Activated CD4-positive, alpha-beta memory T cell treated with anti-CD3 and anti-CD28 coated beads for 36 hours (primary cell): ENCODE measurements around the gene FANCL. TPM values are rescaled to one million over a fixed set of nuclear protein-coding genes. Genes with fewer than 3 reads are reported as not detected.
"Not testable (repeated sequence)": the region's sequence is repeated elsewhere in the genome, so short reads cannot be mapped to it uniquely, and the experiment has no call there.

ENCODE experiments used
- CTCF ChIA-PET: fragments of 350-600 bp; sonication (Branson Sonifier 250); formaldehyde crosslinking; loops from one replicate; lab custom pipeline; 2021; ENCODE audit warnings: antibody characterized with exemption, inconsistent platforms; lab: Charles Lee
- POLR2A ChIA-PET: fragments of 350-600 bp; sonication (Branson Sonifier 250); formaldehyde crosslinking; loops from one replicate; lab custom pipeline; 2021; ENCODE audit warnings: antibody characterized with exemption; lab: Charles Lee
- DNase-seq: peaks from one replicate; pipeline ENCODE4 v3.0.0-alpha.2; 2020
- H3K27ac Mint-ChIP-seq: one replicate; pipeline ENCODE4 v1.8.0; 2021; ENCODE audit warnings: mixed read lengths
- H3K27me3 Mint-ChIP-seq: one replicate; pipeline ENCODE4 v1.8.0; 2021; ENCODE audit warnings: mixed read lengths
- H3K36me3 Mint-ChIP-seq: one replicate; pipeline ENCODE4 v1.8.0; 2021; ENCODE audit warnings: mixed read lengths
- H3K4me1 Mint-ChIP-seq: one replicate; pipeline ENCODE4 v1.8.0; 2021; ENCODE audit warnings: low read depth, mixed read lengths
- H3K4me3 Mint-ChIP-seq: one replicate; pipeline ENCODE4 v1.8.0; 2021; ENCODE audit warnings: mild to moderate bottlenecking, mixed read lengths
- H3K9me3 Mint-ChIP-seq: one replicate; pipeline ENCODE4 v1.8.0; 2021; ENCODE audit warnings: mixed read lengths
- intact Hi-C: fragments of 100-400 bp; cut with micrococcal nuclease; formaldehyde crosslinking; loops from one replicate; pipeline ENCODE4 v1.15.1; 2023
- total RNA-seq, 2 experiments: library from RNA; stranded (reverse); gene quantifications; one replicate each; pipeline ENCODE4 v1.2.3, GENCODE V29; 2021

The FANCL gene
- total RNA-seq, 2 experiments from 2014 or later: 24.2 to 27.9 TPM

- H3K4me3 Mint-ChIP-seq, DNase-seq, H3K4me1 Mint-ChIP-seq, intact Hi-C loops, POLR2A ChIA-PET, CTCF ChIA-PET, H3K27ac Mint-ChIP-seq, H3K27me3 Mint-ChIP-seq: not testable (repeated sequence)
- Mint-ChIP-seq H3K36me3 (peaks cover 35% of the 10 kb centered on the region), H3K9me3 (peaks cover 22% of the 10 kb centered on the region)
Observed at GRCh38 chr2:58168130-58168529, 73.0 kb downstream of the FANCL start.

DNA sequence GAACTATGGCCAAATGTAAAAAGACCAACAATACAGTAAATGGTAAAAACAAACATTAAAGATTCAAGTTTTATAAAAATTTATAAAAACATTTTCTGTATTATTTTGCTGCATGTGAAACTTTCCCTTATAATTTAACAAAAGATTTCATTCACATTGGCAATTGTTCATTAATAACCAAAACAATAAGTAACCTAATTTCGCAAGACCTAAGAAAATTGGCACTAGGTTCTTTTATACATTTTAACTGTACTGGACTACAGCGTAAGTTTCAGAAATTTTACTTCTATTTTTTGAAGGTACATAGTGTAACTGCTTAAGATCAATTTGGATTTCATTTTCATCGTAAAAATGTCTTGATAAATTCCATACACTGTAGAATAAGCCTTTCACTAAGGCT is 77.2 kb downstream of the FANCL start:
- no peak for DNase-seq
- ChIA-PET POLR2A (no interaction called here), CTCF (no interaction called here)
- Mint-ChIP-seq H3K4me1 (no peaks in the 10 kb centered on the region), H3K9me3 (no peaks in the 10 kb centered on the region), H3K27ac (no peak overlapping the region), H3K4me3 (no peak overlapping the region), H3K36me3 (peaks cover 26% of the 10 kb centered on the region), H3K27me3 (no peaks in the 10 kb centered on the region)
- intact Hi-C loops: no loop called here

DNA sequence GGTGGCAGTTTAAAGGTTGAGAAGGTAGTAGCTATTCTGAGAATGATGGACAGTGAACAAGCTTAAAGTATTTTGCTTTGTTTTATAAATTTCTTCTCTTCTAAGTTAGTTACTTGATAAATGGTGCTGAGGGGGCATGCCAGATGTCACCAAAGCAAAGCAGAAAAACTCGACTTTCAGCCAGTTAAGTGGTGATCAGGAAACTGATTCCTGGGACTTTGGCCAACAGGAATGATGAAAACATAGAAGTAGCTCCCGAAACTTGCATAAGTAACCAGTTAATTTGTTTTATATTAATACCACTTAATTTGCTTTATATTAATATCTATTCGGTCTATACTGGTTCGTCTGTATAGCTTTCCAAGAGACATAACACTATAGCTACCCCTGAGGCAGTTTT is 82.6 kb downstream of the FANCL start:
- POLR2A ChIA-PET: no interaction called here

GRCh38 chr2:58157754-58158153 is 83.4 kb downstream of the FANCL start:
- POLR2A ChIA-PET: no interaction called here
- intact Hi-C loops: no loop called here
- Mint-ChIP-seq H3K4me3 (no peak overlapping the region), H3K36me3 (peaks cover 63% of the 10 kb centered on the region), H3K4me1 (no peaks in the 10 kb centered on the region), H3K27me3 (no peaks in the 10 kb centered on the region), H3K27ac (no peak overlapping the region), H3K9me3 (peaks cover 10% of the 10 kb centered on the region)
- CTCF ChIA-PET: no interaction called here
- no peak for DNase-seq

More for the DNA sequence above, 82.6 kb downstream of the FANCL start:
- peaks cover 59% of the 10 kb centered on the region for H3K36me3 Mint-ChIP-seq
- DNase-seq: no peak
- intact Hi-C loops: no loop called here
- peaks cover 10% of the 10 kb centered on the region for H3K9me3 Mint-ChIP-seq
- no peak overlapping the region for H3K27ac Mint-ChIP-seq
- H3K27me3 Mint-ChIP-seq: no peaks in the 10 kb centered on the region
- H3K4me3 Mint-ChIP-seq: no peak overlapping the region
- CTCF ChIA-PET: no interaction called here
- no peaks in the 10 kb centered on the region for H3K4me1 Mint-ChIP-seq

DNA sequence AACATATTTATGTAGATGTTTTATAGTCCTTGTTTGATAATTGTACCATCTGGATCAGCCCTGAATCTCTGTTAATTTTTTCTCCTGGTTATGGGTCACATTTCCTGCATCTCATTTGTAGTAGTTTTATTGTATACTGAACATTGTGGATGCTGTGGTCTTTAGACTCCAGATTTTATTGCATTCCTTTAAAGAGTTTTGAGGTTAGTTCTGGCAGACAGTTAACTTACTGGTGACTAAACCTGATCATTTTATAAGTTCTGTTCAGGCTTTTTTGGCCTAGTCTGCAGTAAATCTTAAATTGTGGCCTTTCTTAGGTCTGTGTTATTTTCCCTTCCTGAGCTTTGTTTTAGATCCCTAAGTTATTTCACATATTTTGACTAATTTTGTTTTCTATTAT is 84.3 kb downstream of the FANCL start:
- Mint-ChIP-seq H3K9me3 (peaks cover 10% of the 10 kb centered on the region), H3K4me1 (no peaks in the 10 kb centered on the region), H3K4me3 (no peak overlapping the region), H3K27me3 (no peaks in the 10 kb centered on the region), H3K27ac (no peak overlapping the region), H3K36me3 (peaks cover 63% of the 10 kb centered on the region)
- DNase-seq: no peak
- ChIA-PET POLR2A (no interaction called here), CTCF (no interaction called here)
- intact Hi-C loops: no loop called here

GRCh38 chr2:58155160-58155778 is 85.9 kb downstream of the FANCL start:
- H3K27me3 Mint-ChIP-seq: no peaks in the 10 kb centered on the region
- H3K9me3 Mint-ChIP-seq: peaks cover 10% of the 10 kb centered on the region
- ChIA-PET CTCF (no interaction called here), POLR2A (no interaction called here)
- intact Hi-C loops: no loop called here
- no peak overlapping the region for H3K27ac Mint-ChIP-seq
- no peak for DNase-seq
- H3K36me3 Mint-ChIP-seq: peaks cover 54% of the 10 kb centered on the region
- H3K4me3 Mint-ChIP-seq: no peak overlapping the region
- no peaks in the 10 kb centered on the region for H3K4me1 Mint-ChIP-seq

DNA sequence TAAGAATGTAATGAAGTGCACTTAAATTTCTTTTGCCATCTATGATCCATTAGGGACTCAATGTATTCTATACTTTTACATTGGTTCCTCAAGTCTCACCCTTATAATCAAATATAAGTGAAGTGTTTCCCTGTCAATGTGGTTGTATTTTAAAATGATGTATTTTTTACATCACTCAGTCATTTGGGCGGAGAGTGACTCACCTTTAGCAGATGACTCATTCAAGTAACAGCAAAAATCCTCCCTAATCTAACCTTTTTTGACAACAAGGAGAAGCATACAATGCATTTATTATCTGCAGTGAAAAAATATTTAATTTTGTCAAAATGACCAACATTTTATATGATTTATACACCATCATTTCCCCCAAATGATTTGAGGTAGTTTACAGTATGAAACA is 94.4 kb downstream of the FANCL start:
- Mint-ChIP-seq H3K4me3 (no peak overlapping the region), H3K36me3 (peaks cover 35% of the 10 kb centered on the region), H3K27me3 (no peaks in the 10 kb centered on the region), H3K27ac (no peak overlapping the region), H3K4me1 (peaks cover 8% of the 10 kb centered on the region), H3K9me3 (no peaks in the 10 kb centered on the region)
- CTCF ChIA-PET: no interaction called here
- DNase-seq: peak; percentile 12
- intact Hi-C loops: loop anchor here (5.0 to 10.0 kb wide), 2 partner anchors 99 to 162 kb away; partner anchors contain the start of gene VRK2
- POLR2A ChIA-PET: no interaction called here

- H3K27ac Mint-ChIP-seq, H3K27me3 Mint-ChIP-seq, H3K9me3 Mint-ChIP-seq, H3K4me1 Mint-ChIP-seq, POLR2A ChIA-PET, DNase-seq, H3K4me3 Mint-ChIP-seq: not testable (repeated sequence)
- CTCF ChIA-PET: interaction anchor here (1.1 kb wide), 1 partner anchor 17 kb away, joined by 3 read pairs; no protein-coding TSS in a partner anchor
- peaks cover 36% of the 10 kb centered on the region for H3K36me3 Mint-ChIP-seq
- intact Hi-C loops: loop anchor here (5.0 to 10.0 kb wide), 2 partner anchors 98 to 161 kb away; partner anchors contain the start of gene VRK2
Observed at GRCh38 chr2:58145769-58146168, 95.4 kb downstream of the FANCL start.

GRCh38 chr2:58140508-58141072 is 100.5 kb downstream of the FANCL start:
- peaks cover 25% of the 10 kb centered on the region for H3K36me3 Mint-ChIP-seq
- no peaks in the 10 kb centered on the region for H3K27me3 Mint-ChIP-seq
- no peak overlapping the region for H3K4me3 Mint-ChIP-seq
- intact Hi-C loops: loop anchor here (10.0 kb wide), 1 partner anchor 156 kb away; no protein-coding TSS in a partner anchor
- H3K27ac Mint-ChIP-seq: no peak overlapping the region
- H3K4me1 Mint-ChIP-seq: no peaks in the 10 kb centered on the region
- POLR2A ChIA-PET: no interaction called here
- no peak for DNase-seq
- CTCF ChIA-PET: no interaction called here
- no peaks in the 10 kb centered on the region for H3K9me3 Mint-ChIP-seq

DNA sequence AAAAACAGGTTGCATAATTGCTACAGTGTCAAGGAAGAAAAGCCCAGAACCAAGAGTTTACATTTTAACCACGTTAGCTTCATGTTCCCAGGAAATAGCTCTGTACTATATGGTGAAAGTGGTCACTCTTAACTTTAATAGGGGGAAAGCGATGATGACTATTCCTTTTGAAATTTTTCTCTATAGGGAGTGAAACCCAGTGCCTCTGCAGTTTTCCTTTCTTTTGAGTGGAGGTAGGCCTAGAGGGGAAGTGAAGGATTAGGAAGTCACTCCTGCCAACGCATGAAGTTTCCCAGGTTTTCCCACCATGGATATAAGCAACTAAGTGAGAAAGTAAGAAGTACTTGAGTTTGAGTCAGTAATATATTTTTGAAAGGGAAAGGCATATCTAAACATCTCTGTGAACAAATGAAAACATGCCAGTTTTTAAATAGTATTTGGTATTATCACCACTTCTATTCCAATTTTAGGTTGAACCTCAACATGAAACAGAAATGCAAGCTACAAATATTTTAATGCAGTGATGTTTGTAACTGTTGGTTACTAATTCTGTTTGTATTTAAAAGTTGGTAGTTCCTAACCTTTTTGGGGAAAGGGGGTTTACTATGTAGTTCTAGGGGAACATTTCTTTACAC is 102.6 kb downstream of the FANCL start:
- intact Hi-C loops: no loop called here
- POLR2A ChIA-PET: no interaction called here
- no peaks in the 10 kb centered on the region for H3K4me1 Mint-ChIP-seq

DNA sequence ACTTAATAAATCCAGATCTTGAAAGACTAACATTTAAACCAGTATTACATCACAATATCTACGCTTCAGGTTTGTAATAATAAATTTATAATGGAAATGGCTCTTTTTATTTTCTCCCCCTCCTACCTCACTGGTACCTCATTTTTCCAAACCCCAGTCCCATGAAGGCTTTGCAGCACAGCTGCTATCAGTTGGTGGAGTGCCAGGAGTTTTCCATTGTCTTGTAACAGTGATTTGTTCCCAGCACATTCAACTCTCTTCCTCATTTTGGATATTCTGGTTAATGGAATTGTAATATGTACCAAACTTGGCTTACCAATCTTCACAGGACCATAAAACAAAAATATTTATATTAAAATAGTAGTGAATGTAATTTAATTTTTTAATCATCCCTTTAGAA is 103.3 kb downstream of the FANCL start:
- Mint-ChIP-seq H3K4me3 (no peak overlapping the region), H3K27me3 (no peaks in the 10 kb centered on the region), H3K9me3 (no peaks in the 10 kb centered on the region), H3K27ac (no peak overlapping the region), H3K4me1 (no peaks in the 10 kb centered on the region), H3K36me3 (peaks cover 21% of the 10 kb centered on the region)
- POLR2A ChIA-PET: no interaction called here
- DNase-seq: no peak
- CTCF ChIA-PET: no interaction called here
- intact Hi-C loops: no loop called here

More for the DNA sequence above, 102.6 kb downstream of the FANCL start:
- peaks cover 21% of the 10 kb centered on the region for H3K36me3 Mint-ChIP-seq
- no peak overlapping the region for H3K27ac Mint-ChIP-seq
- no peak for DNase-seq
- H3K4me3 Mint-ChIP-seq: no peak overlapping the region
- H3K27me3 Mint-ChIP-seq: no peaks in the 10 kb centered on the region
- H3K9me3 Mint-ChIP-seq: no peaks in the 10 kb centered on the region
- CTCF ChIA-PET: no interaction called here

- H3K27ac Mint-ChIP-seq: no peak overlapping the region
Observed at GRCh38 chr2:58137221-58137620, 103.9 kb downstream of the FANCL start.

More at GRCh38 chr2:58137221-58137620, 103.9 kb downstream of the FANCL start:
- Mint-ChIP-seq H3K27me3 (no peaks in the 10 kb centered on the region), H3K4me3 (no peak overlapping the region), H3K36me3 (peaks cover 21% of the 10 kb centered on the region), H3K4me1 (no peaks in the 10 kb centered on the region), H3K9me3 (no peaks in the 10 kb centered on the region)
- ChIA-PET POLR2A (no interaction called here), CTCF (no interaction called here)
- intact Hi-C loops: no loop called here
- no peak for DNase-seq
